IMR-90 (cell line): ENCODE measurements around the gene KCNJ6. TPM values are rescaled to one million over a fixed set of nuclear protein-coding genes. Genes with fewer than 3 reads are reported as not detected.

Experiments
- ATAC-seq: fragments of 200-7000 bp; cut with Tn5 transposase; 2 replicates; pipeline ENCODE4 v1.9.1; 2020; ENCODE audit warnings: low read depth, mild to moderate bottlenecking, moderate library complexity
- BruUV-seq: library from RNA; stranded (reverse); fragments of 400-500 nt; replicated peaks from 2 replicates; lab custom pipeline; 2021; lab: Mats Ljungman, UMichigan
- CTCF ChIA-PET: fragments of 300-600 bp; formaldehyde crosslinking; extraction: SDS; loops from one replicate; lab custom pipeline; 2021; ENCODE audit warnings: antibody characterized with exemption; lab: Yijun Ruan, JAX
- POLR2A ChIA-PET: fragments of 300-600 bp; sonication (Branson Sonifier 250); formaldehyde crosslinking; loops from one replicate; lab custom pipeline; 2022; ENCODE audit warnings: antibody characterized with exemption; ENCODE audit not compliant: unreplicated experiment; lab: Charles Lee
- DNase-seq: peaks from one replicate; pipeline ENCODE4 v3.0.0; 2013
- H2AFZ ChIP-seq: replicated peaks from 2 replicates; pipeline ENCODE3; 2013; ENCODE audit warnings: low read length, mild to moderate bottlenecking; ENCODE audit not compliant: poor library complexity
- H2AK5ac ChIP-seq: 2 replicates; pipeline ENCODE4 v1.6.1; 2013; ENCODE audit warnings: low read depth, low read length, inconsistent platforms
- H2AK9ac ChIP-seq: replicated peaks from 2 replicates; pipeline ENCODE3; 2013; ENCODE audit warnings: mild to moderate bottlenecking, low read depth, low read length, moderate library complexity; ENCODE audit not compliant: poor library complexity
- H2BK120ac ChIP-seq: 2 replicates; pipeline ENCODE4 v1.6.1; 2013; ENCODE audit warnings: low read depth, low read length, inconsistent platforms
- H2BK15ac ChIP-seq: 3 replicates; pipeline ENCODE4 v1.6.1; 2013; ENCODE audit warnings: low read depth, low read length, inconsistent platforms
- H2BK20ac ChIP-seq: 2 replicates; pipeline ENCODE4 v1.6.1; 2013; ENCODE audit warnings: low read depth, mild to moderate bottlenecking, inconsistent platforms, low read length, moderate library complexity
- H2BK5ac ChIP-seq: 2 replicates; pipeline ENCODE4 v1.6.1; 2013; ENCODE audit warnings: mild to moderate bottlenecking, low read depth, low read length, inconsistent platforms; ENCODE audit not compliant: poor library complexity, severe bottlenecking
- H3K14ac ChIP-seq: replicated peaks from 2 replicates; pipeline ENCODE4 v1.6.1; 2013; ENCODE audit warnings: low read depth, low read length, inconsistent platforms
- H3K18ac ChIP-seq: 2 replicates; pipeline ENCODE4 v1.6.1; 2013; ENCODE audit warnings: low read depth, low read length, control low read depth
- H3K23ac ChIP-seq: 2 replicates; pipeline ENCODE4 v1.6.1; 2013; ENCODE audit warnings: low read depth, low read length, inconsistent platforms
- H3K27ac ChIP-seq: 2 replicates; pipeline ENCODE4 v1.5.1; 2013; ENCODE audit warnings: mild to moderate bottlenecking, control low read depth, low read length; ENCODE audit not compliant: insufficient read depth
- H3K27me3 ChIP-seq: 2 replicates; pipeline ENCODE4 v1.6.1; 2013; ENCODE audit warnings: low read length; ENCODE audit not compliant: control insufficient read depth, insufficient read depth
- H3K36me3 ChIP-seq: 2 replicates; pipeline ENCODE4 v1.6.1; 2013; ENCODE audit warnings: low read length, mixed read lengths; ENCODE audit not compliant: control insufficient read depth, insufficient read depth
- H3K4ac ChIP-seq: 2 replicates; pipeline ENCODE4 v1.6.1; 2013; ENCODE audit warnings: low read depth, low read length, inconsistent platforms
- H3K4me1 ChIP-seq: 2 replicates; pipeline ENCODE4 v1.6.1; 2013; ENCODE audit warnings: low read length, mixed read lengths; ENCODE audit not compliant: control insufficient read depth, insufficient read depth
- H3K4me2 ChIP-seq: 2 replicates; pipeline ENCODE4 v1.6.1; 2013; ENCODE audit warnings: low read depth, mild to moderate bottlenecking, control low read depth, low read length, moderate library complexity
- H3K4me3 ChIP-seq: 2 replicates; pipeline ENCODE4 v1.5.1; 2013; ENCODE audit warnings: low read depth, mild to moderate bottlenecking, control low read depth, low read length, moderate library complexity; ENCODE audit not compliant: insufficient read depth
- H3K56ac ChIP-seq: 2 replicates; pipeline ENCODE4 v1.6.1; 2013; ENCODE audit warnings: low read length, inconsistent platforms; ENCODE audit not compliant: insufficient read depth; ENCODE audit errors: extremely low read depth
- H3K79me1 ChIP-seq, 2 experiments: 2 replicates each; pipeline ENCODE4 v1.6.1; 2013; ENCODE audit warnings: low read length in 2 of 2, inconsistent platforms in 1 of 2, low read depth in 1 of 2
- H3K9ac ChIP-seq: 2 replicates; pipeline ENCODE4 v1.6.1; 2013; ENCODE audit warnings: low read depth, low read length, control low read depth
- H3K9me1 ChIP-seq: 2 replicates; pipeline ENCODE4 v1.6.1; 2013; ENCODE audit warnings: low read length, inconsistent platforms; ENCODE audit not compliant: insufficient read depth
- H3K9me3 ChIP-seq: 2 replicates; pipeline ENCODE4 v1.6.1; 2013; ENCODE audit warnings: low read length; ENCODE audit not compliant: control insufficient read depth, insufficient read depth
- H4K20me1 ChIP-seq: 2 replicates; pipeline ENCODE4 v1.6.1; 2013; ENCODE audit warnings: low read length, inconsistent platforms; ENCODE audit not compliant: insufficient read depth
- H4K5ac ChIP-seq: 2 replicates; pipeline ENCODE4 v1.6.1; 2013; ENCODE audit warnings: mild to moderate bottlenecking, low read depth, low read length, control low read depth
- H4K8ac ChIP-seq, 2 experiments: 2 replicates each; pipeline ENCODE4 v1.6.1; 2013; ENCODE audit warnings: low read depth in 2 of 2, low read length in 2 of 2, control low read depth in 1 of 2, inconsistent platforms in 1 of 2
- H4K91ac ChIP-seq: 2 replicates; pipeline ENCODE4 v1.6.1; 2013; ENCODE audit warnings: low read depth, low read length, inconsistent platforms; ENCODE audit not compliant: insufficient read depth
- CEBPB ChIP-seq: IDR thresholded peaks from 2 replicates; pipeline ENCODE4 v1.6.1; 2012; ENCODE audit warnings: low read depth, low read length, improper control_type of control experiment
- FOS ChIP-seq: fragments of 150-350 bp; IDR thresholded peaks from 2 replicates; pipeline ENCODE4 v1.6.1; 2016; ENCODE audit warnings: low read depth, low read length
- MAFK ChIP-seq: IDR thresholded peaks from 2 replicates; pipeline ENCODE4 v1.6.1; 2012; ENCODE audit warnings: low read depth, low read length, improper control_type of control experiment
- MXI1 ChIP-seq: IDR thresholded peaks from 2 replicates; pipeline ENCODE4 v1.6.1; 2012; ENCODE audit warnings: low read depth, mild to moderate bottlenecking, low read length, moderate library complexity, borderline replicate concordance
- RCOR1 ChIP-seq: IDR thresholded peaks from 2 replicates; pipeline ENCODE4 v1.6.1; 2012; ENCODE audit warnings: mild to moderate bottlenecking, low read length, improper control_type of control experiment; ENCODE audit not compliant: insufficient replicate concordance
- USF2 ChIP-seq: fragments of 150-350 bp; IDR thresholded peaks from 2 replicates; pipeline ENCODE4 v1.6.1; 2017; ENCODE audit warnings: mild to moderate bottlenecking, antibody characterized with exemption, low read length, low read depth
- WGBS, 2 experiments: methylation state at CpG; one replicate each; pipeline versions ENCODE4 v1.1.5 to v1.1.7; 2013; ENCODE audit warnings: missing lambda C conversion rate in 2 of 2; ENCODE audit not compliant: insufficient read length in 1 of 2; ENCODE audit errors: extremely low coverage in 2 of 2; 5-methylcytosine and 5-hydroxymethylcytosine counted together
- dilution Hi-C: fragments of 300-500 bp; cut with HindIII; formaldehyde crosslinking; loops from one replicate; pipeline ENCODE4 v1.14.3; 2018; ENCODE audit warnings: low sequenced_read_pairs; ENCODE audit not compliant: unreplicated experiment
- in situ Hi-C: fragments of 300-500 bp; cut with MboI; formaldehyde crosslinking; loops from 3 replicates; pipeline ENCODE4 v1.14.3; 2019; ENCODE audit warnings: low sequenced_read_pairs, inconsistent platforms, mixed read lengths
- intact Hi-C: fragments of 100-400 bp; cut with micrococcal nuclease; formaldehyde crosslinking; loops from 2 replicates; pipeline ENCODE4 v1.10.0; 2022
- polyA plus RNA-seq, 3 experiments: library from polyadenylated mRNA; depleted of rRNA; stranded (reverse); fragments of >200 nt; gene quantifications; 2 replicates each; pipeline ENCODE4 v1.2.3, GENCODE V29; 2012; ENCODE audit warnings: low replicate concordance in 1 of 3
- total RNA-seq: library from RNA; depleted of rRNA; stranded (reverse); fragments of >200 nt; gene quantifications from 2 replicates; pipeline ENCODE4 v1.2.3, GENCODE V29; 2012
- TF ChIP-seq, protein P1 (sequence below): conservative IDR thresholded peaks from 2 replicates; pipeline ENCODE4 v1.5.1; 2012; ENCODE audit warnings: mild to moderate bottlenecking, low read depth, low read length, improper control_type of control experiment

The KCNJ6 gene
- total and polyA plus RNA-seq, 2 of the 4 experiments (the other 2 are of a cell fraction), result under 0.01 to 0.02 TPM

- Histone ChIP-seq H2BK15ac (no peak overlapping the region), H4K91ac (no peak overlapping the region), H4K8ac (no peak overlapping the region), H3K9me1 (no peaks in the 10 kb centered on the region; the same call in 1 of the 2 replicates), H3K14ac (no peak overlapping the region), H3K79me1 (no peaks in the 10 kb centered on the region), H4K20me1 (no peaks in the 10 kb centered on the region), H2BK120ac (no peak overlapping the region), H3K4ac (no peak overlapping the region), H3K23ac (no peak overlapping the region), H2BK20ac (no peak overlapping the region), H2BK5ac (no peak overlapping the region), H3K56ac (no peak overlapping the region), H3K9me3 (no peaks in the 10 kb centered on the region), H3K9ac (no peak overlapping the region), H3K4me3 (no peak overlapping the region), H3K4me1 (no peaks in the 10 kb centered on the region), H2AK9ac (no peak overlapping the region), H2AFZ (no peak overlapping the region), H4K5ac (no peak overlapping the region), H3K36me3 (no peaks in the 10 kb centered on the region), H2AK5ac (no peak overlapping the region), H3K18ac (no peak overlapping the region), H3K4me2 (no peak overlapping the region), H3K27ac (no peak overlapping the region), H3K27me3 (peaks cover 18% of the 10 kb centered on the region)
- ChIA-PET POLR2A (interaction anchor here (0.9 kb wide), 1 partner anchor 8 kb away, joined by 12 read pairs; no protein-coding TSS in a partner anchor), CTCF (interaction anchor here (1.6 kb wide), 1 partner anchor 424 kb away, joined by 7 read pairs; no protein-coding TSS in a partner anchor)
- BruUV-seq, result no TSS peak
- ATAC-seq (no peak), DNase-seq (no peak)
- intact Hi-C loops (loop anchor here (5.0 kb wide), 1 partner anchor 515 kb away; no protein-coding TSS in a partner anchor), in situ Hi-C loops (no loop called here), dilution Hi-C loops (no loop called here)
- TF ChIP-seq RCOR1 (no peak), FOS (no peak), USF2 (no peak), MXI1 (no peak), MAFK (no peak), CEBPB (no peak)
- TF ChIP-seq, protein P1, sequence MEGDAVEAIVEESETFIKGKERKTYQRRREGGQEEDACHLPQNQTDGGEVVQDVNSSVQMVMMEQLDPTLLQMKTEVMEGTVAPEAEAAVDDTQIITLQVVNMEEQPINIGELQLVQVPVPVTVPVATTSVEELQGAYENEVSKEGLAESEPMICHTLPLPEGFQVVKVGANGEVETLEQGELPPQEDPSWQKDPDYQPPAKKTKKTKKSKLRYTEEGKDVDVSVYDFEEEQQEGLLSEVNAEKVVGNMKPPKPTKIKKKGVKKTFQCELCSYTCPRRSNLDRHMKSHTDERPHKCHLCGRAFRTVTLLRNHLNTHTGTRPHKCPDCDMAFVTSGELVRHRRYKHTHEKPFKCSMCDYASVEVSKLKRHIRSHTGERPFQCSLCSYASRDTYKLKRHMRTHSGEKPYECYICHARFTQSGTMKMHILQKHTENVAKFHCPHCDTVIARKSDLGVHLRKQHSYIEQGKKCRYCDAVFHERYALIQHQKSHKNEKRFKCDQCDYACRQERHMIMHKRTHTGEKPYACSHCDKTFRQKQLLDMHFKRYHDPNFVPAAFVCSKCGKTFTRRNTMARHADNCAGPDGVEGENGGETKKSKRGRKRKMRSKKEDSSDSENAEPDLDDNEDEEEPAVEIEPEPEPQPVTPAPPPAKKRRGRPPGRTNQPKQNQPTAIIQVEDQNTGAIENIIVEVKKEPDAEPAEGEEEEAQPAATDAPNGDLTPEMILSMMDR, result no peak
- WGBS, 2 experiments, result 71% methylated on average over 2 of the region's 7 CpGs; no CpG with 5 or more reads in 1 of the 2 experiments
These were observed 214.0 kb downstream of the KCNJ6 start for GRCh38 chr21:37702241-37702640.
